ENCODE measurements around the gene SIAE.
A peak's percentile ranks its signal among the peaks of the same experiment; 100 is the strongest.
"Not testable (repeated sequence)": the region's sequence is repeated elsewhere in the genome, so short reads cannot be mapped to it uniquely, and the experiment has no call there.

SIAE gene

DNA sequence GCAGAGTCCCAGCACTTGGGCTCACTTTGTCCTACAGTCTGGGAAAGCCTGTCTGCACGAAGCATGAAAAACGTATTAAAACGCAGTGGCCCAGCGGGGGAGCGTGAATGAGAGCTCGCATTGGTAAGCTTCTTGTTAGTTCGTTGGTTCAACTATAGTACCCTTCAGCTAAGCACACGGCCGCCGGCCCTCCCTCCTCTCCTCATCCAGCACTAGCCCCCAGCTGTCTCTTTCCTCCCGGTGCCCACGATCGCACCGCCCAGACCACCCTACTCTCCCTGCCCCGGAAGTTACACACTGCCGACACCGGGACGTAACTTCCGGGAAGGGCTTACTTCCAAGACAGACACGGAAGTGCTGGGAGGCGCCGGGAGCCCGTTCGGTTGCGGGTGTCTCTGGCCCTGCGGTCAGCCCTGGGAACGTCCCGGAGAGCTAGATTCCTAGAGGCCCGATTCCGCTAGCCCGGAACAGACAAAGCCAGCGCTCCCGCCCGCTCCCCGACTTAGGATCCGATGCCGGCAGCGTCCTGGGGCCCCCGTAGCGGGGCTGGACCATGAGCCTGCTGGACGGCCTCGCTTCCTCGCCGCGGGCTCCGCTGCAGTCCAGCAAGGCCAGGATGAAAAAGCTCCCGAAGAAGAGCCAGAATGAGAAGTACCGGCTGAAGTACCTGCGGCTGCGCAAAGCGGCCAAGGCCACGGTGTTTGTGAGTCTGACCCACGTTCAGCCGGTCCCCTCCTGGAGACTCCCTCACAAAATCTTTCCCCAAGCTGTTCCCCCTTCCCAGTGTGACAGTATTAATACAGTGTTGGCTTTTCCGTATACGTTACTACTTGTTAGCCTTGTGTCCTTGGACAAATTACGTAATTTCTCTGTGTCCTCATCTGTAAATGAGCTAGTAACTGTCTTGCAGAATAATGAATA, 50.7 kb downstream of the SIAE start, which contains the start of gene TBRG1:
TSS of gene TBRG1 (plus strand) at position 334 of the 921 bp plus-strand sequence. CDS start at position 554, 220 bp downstream.
- peak; percentile 92 for DNase-seq (ENCODE audit: low read depth)

DNA sequence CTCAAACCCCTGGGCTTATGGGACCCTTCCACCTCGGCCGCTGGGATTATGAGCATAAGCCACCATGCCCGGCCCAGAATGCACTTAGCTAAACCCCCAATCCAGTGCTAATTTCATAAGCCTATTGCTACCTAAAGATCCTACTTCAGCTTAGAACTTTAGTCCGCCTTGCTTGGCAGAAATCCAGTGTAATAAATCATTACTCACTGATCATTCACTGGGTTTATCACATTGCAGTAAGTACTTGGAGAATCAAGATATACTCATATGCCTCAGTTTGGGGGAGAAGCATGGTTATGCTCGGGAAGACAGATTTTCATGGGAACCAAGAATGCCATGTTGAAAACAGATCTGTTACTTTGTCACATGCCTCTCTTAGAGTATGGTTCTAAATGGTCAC, 54.7 kb downstream of the SIAE start:
- no peak for DNase-seq (ENCODE audit: low read depth)

DNA sequence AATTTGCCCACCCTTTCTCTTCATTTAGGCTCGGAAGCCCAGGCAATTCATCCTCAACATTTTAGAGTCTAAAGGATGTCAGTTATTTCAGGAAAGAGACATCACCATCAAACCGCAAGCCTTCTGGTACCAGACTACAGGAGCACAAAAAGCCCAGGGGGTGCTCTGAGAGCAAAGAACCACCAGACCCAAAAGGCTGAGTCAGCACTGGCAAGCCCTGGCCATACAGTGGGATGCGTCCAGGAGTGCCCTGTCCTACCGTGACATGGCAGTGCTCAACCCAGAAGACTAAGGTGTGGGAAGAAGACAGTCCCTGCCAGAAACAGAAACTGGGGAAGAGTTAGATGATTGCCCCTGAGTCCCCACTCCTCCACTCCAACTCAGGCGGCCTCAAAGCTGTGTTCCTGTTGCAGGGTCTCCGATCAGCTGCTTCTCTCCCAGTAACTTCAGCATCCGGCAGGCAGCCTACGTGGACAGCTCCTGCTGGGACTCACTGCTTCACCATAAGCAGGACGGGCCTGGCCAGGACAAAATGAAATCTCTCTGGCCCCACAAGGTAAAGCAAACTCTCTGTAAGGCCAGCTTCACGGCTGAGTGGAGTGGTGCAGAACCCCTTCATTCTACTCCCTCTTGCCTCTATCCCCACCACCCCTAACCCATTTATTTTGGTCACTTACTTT, 60.8 kb downstream of the SIAE start:
- no peak for DNase-seq (ENCODE audit: low read depth)

DNA sequence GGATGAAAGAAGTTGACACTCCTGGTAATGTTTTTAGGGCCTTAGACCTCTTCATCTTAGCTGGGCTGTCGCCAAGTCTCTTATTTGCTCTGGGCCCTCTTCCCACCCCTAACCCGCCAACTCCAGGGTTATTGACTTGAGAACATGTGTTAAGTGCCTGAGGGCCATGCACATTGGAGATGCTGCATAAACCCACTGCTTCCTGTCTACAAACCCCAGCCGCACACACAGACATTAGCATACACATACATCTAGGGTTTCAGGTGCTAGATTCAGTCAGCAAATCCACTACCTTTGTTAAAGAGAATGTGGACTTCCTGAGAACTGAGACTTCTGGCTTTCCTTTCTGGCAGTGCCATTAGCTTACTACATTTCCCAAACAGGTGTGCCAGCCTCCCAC, 61.5 kb downstream of the SIAE start:
- no peak for DNase-seq (ENCODE audit: low read depth)

DNA sequence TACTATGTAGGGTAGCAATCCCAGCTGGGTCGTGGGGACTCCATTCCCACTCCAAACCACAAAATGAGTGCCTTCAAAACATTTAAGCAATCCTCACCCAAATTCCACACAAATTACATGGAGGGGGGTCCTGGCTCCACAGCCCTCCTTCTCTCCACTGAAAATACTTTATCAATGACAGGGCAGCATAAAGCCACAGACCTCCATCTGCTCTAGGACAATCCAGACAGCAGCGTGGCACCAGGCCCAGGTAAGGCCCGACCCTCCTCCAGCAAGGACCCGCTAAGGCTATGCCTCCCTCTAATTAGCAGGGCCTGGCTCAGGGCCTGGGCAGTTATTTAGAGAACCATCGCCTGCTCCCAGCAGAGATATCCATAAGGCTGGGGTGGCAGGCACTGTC, 62.5 kb downstream of the SIAE start, which contains the start of gene PANX3:
TSS of gene PANX3 (plus strand) at position 365 of the 400 bp plus-strand sequence. CDS start 129 bp downstream, outside the sequence.
- no peak for DNase-seq (ENCODE audit: low read depth)

DNA sequence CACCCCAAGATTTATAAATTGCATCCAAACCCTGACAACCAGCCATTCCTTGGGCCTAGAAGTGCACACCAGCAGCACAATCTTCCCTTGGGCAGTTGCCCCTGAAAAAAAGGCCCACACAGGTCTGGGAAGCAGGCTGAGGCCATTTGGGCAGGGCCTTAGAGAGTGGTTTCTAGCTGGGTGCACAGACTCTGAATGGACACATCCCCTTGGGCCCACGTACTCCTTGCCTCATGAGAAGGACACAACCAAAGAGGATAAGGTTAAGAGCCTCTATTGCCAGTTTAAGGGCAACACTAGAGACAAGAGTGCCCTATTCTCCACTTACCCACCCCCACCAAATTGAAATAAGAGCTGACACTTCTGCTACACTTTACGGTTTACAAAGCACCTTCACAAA, 63.2 kb downstream of the SIAE start:
- no peak for DNase-seq (ENCODE audit: low read depth)

DNA sequence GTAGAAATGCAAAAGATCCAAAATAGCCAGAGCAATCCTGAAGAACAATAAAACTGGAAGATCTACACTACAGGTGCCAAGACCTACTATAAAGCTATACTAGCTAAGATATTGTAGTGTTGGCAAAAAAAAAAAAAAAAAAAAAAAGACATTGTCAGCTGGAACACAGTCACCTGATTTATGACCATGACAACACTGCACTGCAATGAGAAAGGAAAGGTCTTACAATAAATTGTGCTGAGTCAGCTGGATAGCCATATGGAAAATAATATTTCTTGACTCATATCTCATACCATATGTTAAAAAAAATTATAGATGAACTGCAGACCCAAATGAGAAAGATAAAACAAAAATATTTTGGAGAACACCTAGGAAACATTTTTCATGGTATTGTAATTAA, 65.4 kb downstream of the SIAE start:
- no peak for DNase-seq (ENCODE audit: low read depth)

DNA sequence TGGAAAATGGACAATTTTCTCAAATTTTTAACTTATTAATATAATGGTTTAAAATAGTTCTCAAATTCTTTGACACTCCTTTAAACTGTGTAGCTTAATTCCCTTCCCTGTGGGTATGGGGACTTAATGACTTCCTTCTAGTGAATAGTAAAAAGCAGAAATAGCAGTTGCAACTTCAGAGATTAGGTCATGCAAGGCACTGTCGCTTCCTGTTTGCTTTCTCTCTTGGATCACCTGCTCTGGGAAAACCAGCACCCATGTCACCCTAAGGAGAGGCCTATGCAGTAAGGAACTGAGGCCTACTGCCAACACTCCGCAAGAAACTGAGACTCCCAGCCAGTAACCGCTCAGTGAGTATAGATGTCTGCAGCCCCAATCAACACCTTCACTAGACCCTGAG, 67.8 kb downstream of the SIAE start:
- DNase-seq (ENCODE audit: low read depth): no peak

DNA sequence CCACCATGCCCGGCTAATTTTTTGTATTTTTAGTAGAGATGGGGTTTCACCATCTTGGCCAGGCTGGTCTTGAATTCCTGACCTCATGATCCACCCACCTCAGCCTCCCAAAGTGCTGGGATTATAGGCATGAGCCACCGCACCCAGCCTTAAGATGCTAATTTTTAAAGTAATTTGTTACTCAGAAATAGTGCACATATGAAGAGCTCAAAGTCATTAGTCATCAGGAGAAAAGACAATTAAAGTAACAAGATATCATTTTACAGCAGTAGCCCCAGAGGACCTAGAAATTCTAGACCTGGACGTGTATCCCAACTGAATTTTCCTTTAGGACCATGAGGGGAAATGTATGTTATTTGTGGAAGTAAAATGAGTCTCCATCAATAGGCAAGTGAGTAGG, 70.8 kb downstream of the SIAE start:
- DNase-seq (ENCODE audit: low read depth): not testable (repeated sequence)

DNA sequence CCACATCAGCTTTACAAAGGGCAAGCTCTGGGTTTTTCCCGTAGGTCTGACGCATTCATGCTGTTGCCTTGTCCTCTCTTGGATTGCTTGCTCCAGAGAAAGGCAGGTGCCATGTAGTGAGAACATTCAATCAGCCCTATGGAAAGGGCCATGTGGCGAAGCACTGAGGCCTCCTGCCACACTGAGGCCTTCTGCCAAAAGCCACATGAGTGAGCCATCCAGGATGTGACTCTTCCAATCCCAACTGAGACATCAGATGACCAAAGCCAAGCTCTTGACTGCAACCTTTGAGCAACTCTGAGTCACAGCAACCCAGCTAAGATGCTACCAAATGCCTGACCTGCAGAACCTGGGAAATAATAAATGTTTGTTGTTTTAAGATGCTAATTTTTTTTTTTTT, 71.3 kb downstream of the SIAE start:
- DNase-seq (ENCODE audit: low read depth): no peak

DNA sequence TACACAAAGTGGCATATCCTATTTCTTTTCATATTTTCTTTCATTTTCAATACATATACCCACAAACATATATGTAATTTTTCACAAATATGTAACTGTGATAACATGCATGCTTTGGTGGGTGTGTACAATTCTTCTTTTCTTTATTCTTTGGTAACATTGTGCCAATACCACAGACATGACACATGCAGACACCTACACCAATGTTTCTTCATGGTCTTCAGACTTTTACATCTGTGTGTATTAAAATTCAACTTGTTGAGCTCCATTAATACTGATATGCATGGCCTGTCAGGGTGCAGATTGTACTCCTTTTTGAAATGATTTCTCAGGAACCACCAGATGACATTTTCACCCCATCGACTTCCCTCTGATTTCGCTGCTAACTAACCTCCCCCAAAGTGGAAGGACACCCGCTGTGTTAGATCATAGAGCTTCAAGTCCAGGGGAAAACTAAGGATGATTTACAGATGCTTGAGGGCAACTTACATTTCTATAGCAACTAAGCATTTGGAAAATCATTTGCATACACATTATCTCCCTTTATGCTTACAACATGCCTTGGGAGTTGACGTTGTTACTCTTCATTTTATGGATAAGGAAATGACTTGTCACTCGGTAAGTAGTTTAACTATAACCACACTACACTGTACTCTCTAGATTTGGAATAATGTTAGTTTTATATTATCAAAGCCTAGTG, 72.8 kb downstream of the SIAE start:
- no peak for DNase-seq (ENCODE audit: low read depth)

DNA sequence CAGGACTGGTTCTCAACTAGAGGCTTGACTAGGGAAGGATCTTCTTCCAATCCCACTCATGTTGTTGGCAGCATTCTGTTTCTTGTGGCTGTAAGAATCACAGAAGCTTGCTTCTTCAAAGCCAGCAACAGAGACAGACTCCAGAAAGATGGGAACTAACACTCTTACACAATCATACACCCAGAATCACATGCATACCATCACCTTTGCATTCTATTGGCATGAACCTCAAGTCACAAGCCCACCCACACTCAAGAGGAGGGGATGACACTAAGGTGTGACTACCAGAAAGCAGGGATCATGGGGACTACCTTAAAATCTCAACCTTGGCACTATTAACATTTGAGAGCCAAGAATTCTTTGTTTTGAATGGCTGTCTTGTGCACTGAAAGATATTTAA, 75.9 kb downstream of the SIAE start:
- no peak for DNase-seq (ENCODE audit: low read depth)

DNA sequence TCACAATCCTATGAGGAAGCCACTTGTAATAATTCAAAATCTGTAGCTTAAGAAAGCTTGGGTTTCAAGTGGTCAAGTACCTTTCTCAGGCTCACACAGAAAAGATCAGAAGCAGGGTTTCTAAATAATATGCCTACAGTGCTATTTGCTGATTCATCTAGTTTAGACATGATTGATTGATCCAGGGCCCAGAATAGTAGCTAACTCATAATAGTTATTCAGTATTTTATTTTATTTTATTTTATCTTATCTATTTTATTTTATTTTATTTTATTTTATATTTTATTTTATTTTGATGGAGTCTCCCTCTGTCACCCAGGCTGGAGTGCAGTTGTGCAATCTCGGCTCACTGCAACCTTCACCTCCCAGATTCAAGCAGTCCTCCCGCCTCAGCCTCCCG, 78.2 kb downstream of the SIAE start:
- DNase-seq (ENCODE audit: low read depth): no peak

DNA sequence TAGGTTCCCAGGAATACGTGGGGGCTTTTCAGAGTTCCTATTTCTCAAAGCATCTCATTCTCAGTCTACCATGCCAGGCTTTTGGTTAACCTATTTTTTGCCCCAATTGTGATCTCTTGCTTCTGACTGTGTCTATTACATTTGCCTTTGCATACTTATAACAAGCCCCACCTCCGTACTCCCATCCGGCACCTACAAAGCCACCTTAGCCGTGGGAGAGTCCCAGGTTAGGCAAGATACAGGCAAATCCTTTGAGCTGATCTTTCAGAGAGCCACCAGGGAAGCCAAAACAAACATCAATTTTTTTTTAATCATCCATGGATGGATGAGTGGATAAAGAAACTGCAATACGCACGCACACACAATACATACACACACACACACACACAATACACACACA, 80.9 kb downstream of the SIAE start:
- no peak for DNase-seq (ENCODE audit: low read depth)

DNA sequence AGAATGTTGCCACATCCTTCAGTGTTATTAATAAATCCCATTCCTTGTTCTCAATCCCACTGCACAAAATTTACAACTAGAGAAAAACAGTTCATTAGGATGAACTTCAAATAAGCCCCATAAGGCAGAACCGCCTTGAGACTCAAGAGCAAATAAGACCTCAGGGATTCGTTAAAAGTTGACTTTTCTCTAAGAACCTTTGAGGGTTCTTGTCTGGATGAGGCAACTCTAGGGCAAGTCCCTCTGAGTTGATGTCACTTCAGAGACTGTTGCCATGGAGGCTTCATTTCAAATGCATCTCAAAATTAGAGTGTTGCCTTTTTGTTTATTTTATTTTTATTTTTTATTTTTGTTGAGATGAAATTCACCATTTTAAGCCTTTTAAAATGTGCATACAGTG, 82.1 kb downstream of the SIAE start:
- no peak for DNase-seq (ENCODE audit: low read depth)

DNA sequence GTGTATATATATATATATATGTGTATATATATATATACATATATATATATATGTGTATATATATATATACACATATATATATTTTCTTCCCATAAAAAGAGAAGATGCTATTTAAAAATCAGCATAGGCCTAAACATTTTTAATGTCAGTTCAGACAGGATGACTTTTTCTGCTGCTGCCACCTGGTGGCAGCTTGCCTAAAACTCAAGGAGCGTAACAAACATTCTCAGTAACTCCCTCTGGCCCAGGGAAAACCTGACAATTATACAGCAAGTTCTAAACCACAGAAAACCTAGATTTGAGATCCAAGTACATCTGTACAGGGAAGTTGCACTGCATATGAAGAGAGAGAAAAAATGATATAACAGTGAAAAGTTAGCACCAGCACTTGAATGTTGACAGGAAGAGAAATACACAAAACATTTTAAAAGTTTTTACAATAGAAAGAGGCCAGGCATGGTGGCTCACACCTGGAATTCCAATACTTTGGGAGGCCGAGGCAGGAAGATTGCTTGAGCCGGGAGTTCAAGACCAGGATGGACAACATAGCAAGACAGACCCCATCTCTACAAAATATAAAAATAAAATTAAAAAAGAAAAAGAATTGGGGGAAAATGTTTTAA, 87.2 kb downstream of the SIAE start:
- peak; percentile 49 for DNase-seq (ENCODE audit: low read depth)

DNA sequence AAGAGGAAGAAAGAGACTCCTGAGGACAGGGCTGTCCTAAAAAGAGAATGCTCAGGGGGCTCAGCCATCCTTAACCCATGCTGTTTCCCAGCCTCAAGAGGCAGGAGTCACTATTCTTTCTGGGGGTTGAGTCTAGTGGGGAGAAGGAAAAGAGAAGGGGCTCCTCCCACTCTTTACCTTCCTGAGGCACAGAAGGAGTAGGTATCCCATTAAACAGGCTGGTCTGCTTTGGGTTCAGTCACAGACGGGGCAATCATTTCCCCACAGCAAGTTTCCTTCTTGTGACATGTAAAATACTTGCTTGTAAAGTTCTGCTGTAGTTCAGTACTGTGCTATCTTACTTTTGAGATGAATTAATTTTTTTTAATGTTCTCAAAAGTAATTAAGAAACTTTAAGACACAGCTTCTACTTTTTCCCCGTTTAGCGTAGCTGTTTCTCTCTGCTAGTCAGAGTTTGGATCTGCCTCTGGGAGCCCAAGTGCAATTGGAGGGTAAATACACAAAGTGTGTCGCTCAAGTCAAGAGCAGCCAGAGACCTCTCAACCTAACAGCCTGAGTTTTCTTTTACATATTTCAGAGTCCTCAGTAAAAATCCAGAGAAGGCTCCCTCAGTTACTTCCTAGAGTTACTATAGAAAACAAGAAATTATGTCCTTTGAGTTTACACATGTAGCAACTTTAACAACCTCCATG, 88.7 kb downstream of the SIAE start:
- no peak for DNase-seq (ENCODE audit: low read depth)

DNA sequence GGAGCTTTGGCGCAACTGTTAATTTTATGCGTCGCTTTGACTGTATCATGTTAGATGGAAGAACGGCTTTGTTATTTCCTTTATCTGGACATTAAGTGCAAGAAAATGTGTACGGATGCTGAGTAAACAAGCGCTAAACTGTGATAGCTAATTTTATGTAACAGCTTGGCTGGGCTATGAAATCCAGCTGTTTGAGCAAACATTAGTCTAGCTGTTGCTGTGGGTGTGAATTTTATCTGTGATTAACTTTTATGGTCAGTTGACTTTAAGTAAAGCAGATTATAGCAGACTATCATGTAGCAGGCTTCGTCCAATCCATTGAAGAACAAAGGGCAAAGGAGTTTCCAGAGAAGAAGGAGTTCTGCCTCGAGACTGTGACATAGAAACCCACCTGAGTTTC, 89.8 kb downstream of the SIAE start:
- DNase-seq (ENCODE audit: low read depth): no peak
